H9 (cell line): ENCODE results near the gene TLK2. TPM values are rescaled to one million over a fixed set of nuclear protein-coding genes. Genes with fewer than 3 reads are reported as not detected.

Source experiments
- DNase-seq: peaks from one replicate; pipeline ENCODE4 v3.0.0-alpha.2; 2017
- H2AFZ ChIP-seq: one replicate; pipeline ENCODE4 v1.6.1; 2013; ENCODE audit warnings: mild to moderate bottlenecking, low read length, control low read depth, moderate library complexity
- H2AK5ac ChIP-seq: 2 replicates; pipeline ENCODE4 v1.6.1; 2013; ENCODE audit warnings: low read length, control low read depth, mixed read lengths; ENCODE audit not compliant: insufficient read length
- H2BK120ac ChIP-seq: one replicate; pipeline ENCODE4 v1.6.1; 2013; ENCODE audit warnings: low read depth, mild to moderate bottlenecking, low read length, control low read depth, inconsistent platforms; ENCODE audit not compliant: poor library complexity, severe bottlenecking
- H2BK12ac ChIP-seq: 2 replicates; pipeline ENCODE4 v1.6.1; 2013; ENCODE audit warnings: low read length, control low read depth, mixed read lengths, low read depth; ENCODE audit not compliant: insufficient read length
- H2BK15ac ChIP-seq: 2 replicates; pipeline ENCODE4 v1.6.1; 2013; ENCODE audit warnings: low read depth, low read length, control low read depth
- H2BK20ac ChIP-seq: one replicate; pipeline ENCODE4 v1.6.1; 2013; ENCODE audit warnings: low read depth, mild to moderate bottlenecking, low read length, control low read depth, inconsistent platforms; ENCODE audit not compliant: poor library complexity, severe bottlenecking
- H2BK5ac ChIP-seq: 2 replicates; pipeline ENCODE4 v1.6.1; 2013; ENCODE audit warnings: low read length, control low read depth, mixed read lengths; ENCODE audit not compliant: insufficient read length
- H3K14ac ChIP-seq: 2 replicates; pipeline ENCODE4 v1.6.1; 2013; ENCODE audit warnings: low read length, control low read depth; ENCODE audit not compliant: insufficient read depth
- H3K18ac ChIP-seq: 2 replicates; pipeline ENCODE4 v1.6.1; 2013; ENCODE audit warnings: low read depth, mild to moderate bottlenecking, mixed read lengths, low read length, control low read depth; ENCODE audit not compliant: insufficient read length
- H3K23ac ChIP-seq: 2 replicates; pipeline ENCODE4 v1.6.1; 2013; ENCODE audit warnings: low read length, control low read depth, mixed read lengths, low read depth; ENCODE audit not compliant: insufficient read length
- H3K23me2 ChIP-seq: 2 replicates; pipeline ENCODE4 v1.6.1; 2013; ENCODE audit warnings: low read depth, mild to moderate bottlenecking, mixed read lengths, low read length, control low read depth; ENCODE audit not compliant: insufficient read length, poor library complexity, severe bottlenecking
- H3K27ac ChIP-seq: 2 replicates; pipeline ENCODE4 v1.5.1; 2013; ENCODE audit warnings: low read length, control low read depth, mixed read lengths, low read depth; ENCODE audit not compliant: insufficient read length
- H3K27me3 ChIP-seq: 2 replicates; pipeline ENCODE4 v1.6.1; 2013; ENCODE audit warnings: low read length, control low read depth, inconsistent platforms; ENCODE audit not compliant: insufficient read depth
- H3K4ac ChIP-seq: 2 replicates; pipeline ENCODE4 v1.6.1; 2013; ENCODE audit warnings: low read depth, mild to moderate bottlenecking, control low read depth, inconsistent platforms, low read length, moderate library complexity
- H3K4me1 ChIP-seq: 2 replicates; pipeline ENCODE4 v1.6.1; 2013; ENCODE audit warnings: low read length, control low read depth, inconsistent platforms; ENCODE audit not compliant: insufficient read depth
- H3K4me2 ChIP-seq: 2 replicates; pipeline ENCODE4 v1.6.1; 2013; ENCODE audit warnings: low read length, control low read depth, mixed read lengths; ENCODE audit not compliant: insufficient read length, insufficient read depth
- H3K56ac ChIP-seq: 2 replicates; pipeline ENCODE4 v1.6.1; 2013; ENCODE audit warnings: low read depth, mild to moderate bottlenecking, mixed read lengths, low read length, control low read depth; ENCODE audit not compliant: insufficient read length
- H3K79me1 ChIP-seq: 2 replicates; pipeline ENCODE4 v1.6.1; 2013; ENCODE audit warnings: low read depth, mild to moderate bottlenecking, moderate library complexity, low read length, control low read depth, inconsistent platforms; ENCODE audit not compliant: insufficient read depth, poor library complexity, severe bottlenecking
- H3K79me2 ChIP-seq: 2 replicates; pipeline ENCODE4 v1.6.1; 2013; ENCODE audit warnings: low read length, control low read depth, inconsistent platforms; ENCODE audit not compliant: insufficient read depth
- H3K9ac ChIP-seq: 2 replicates; pipeline ENCODE4 v1.6.1; 2013; ENCODE audit warnings: low read length, control low read depth, mixed read lengths; ENCODE audit not compliant: insufficient read length; ENCODE audit errors: extremely low read depth
- H3K9me3 ChIP-seq: one replicate; pipeline ENCODE4 v1.6.1; 2013; ENCODE audit warnings: low read depth, low read length, inconsistent platforms; ENCODE audit not compliant: control insufficient read depth
- H3T11ph ChIP-seq: one replicate; pipeline ENCODE4 v1.6.1; 2013; ENCODE audit warnings: mild to moderate bottlenecking, low read length, control low read depth, inconsistent platforms
- H4K20me1 ChIP-seq: one replicate; pipeline ENCODE4 v1.6.1; 2013; ENCODE audit not compliant: control insufficient read depth, insufficient read length, insufficient read depth
- H4K5ac ChIP-seq: 2 replicates; pipeline ENCODE4 v1.6.1; 2013; ENCODE audit warnings: low read depth, mild to moderate bottlenecking, mixed read lengths, low read length, control low read depth; ENCODE audit not compliant: insufficient read length
- H4K8ac ChIP-seq: replicated peaks from 2 replicates; pipeline ENCODE4 v1.6.1; 2013; ENCODE audit warnings: low read length, control low read depth, mixed read lengths, low read depth; ENCODE audit not compliant: insufficient read length
- H4K91ac ChIP-seq: 2 replicates; pipeline ENCODE4 v1.6.1; 2013; ENCODE audit warnings: low read depth, mild to moderate bottlenecking, moderate library complexity, mixed read lengths, low read length, control low read depth; ENCODE audit not compliant: insufficient read length
- H3K27ac Mint-ChIP-seq, 3 experiments: 2 replicates in 2 of 3; 3 replicates in 1 of 3; pipeline ENCODE4 v1.8.0; 2020 to 2021; ENCODE audit warnings: mixed read lengths in 3 of 3, mild to moderate bottlenecking in 1 of 3, moderate library complexity in 1 of 3
- H3K27me3 Mint-ChIP-seq: 2 replicates; pipeline ENCODE4 v1.8.0; 2021; ENCODE audit warnings: low read depth, mild to moderate bottlenecking, moderate library complexity, mixed read lengths
- H3K36me3 Mint-ChIP-seq, 3 experiments: 2 replicates in 2 of 3; 3 replicates in 1 of 3; pipeline ENCODE4 v1.8.0; 2020 to 2021; ENCODE audit warnings: low read depth in 3 of 3, mixed read lengths in 3 of 3; ENCODE audit not compliant: insufficient read depth in 1 of 3
- H3K4me1 Mint-ChIP-seq, 2 experiments: 2 replicates each; pipeline ENCODE4 v1.8.0; 2020; ENCODE audit warnings: mixed read lengths in 2 of 2
- H3K4me3 Mint-ChIP-seq, 2 experiments: 2 replicates in 1 of 2; 3 replicates in 1 of 2; pipeline ENCODE4 v1.8.0; 2020 to 2021; ENCODE audit warnings: mild to moderate bottlenecking in 2 of 2, mixed read lengths in 2 of 2, moderate library complexity in 1 of 2
- H3K9me3 Mint-ChIP-seq, 2 experiments: 2 replicates in 1 of 2; 3 replicates in 1 of 2; pipeline ENCODE4 v1.8.0; 2020; ENCODE audit warnings: mild to moderate bottlenecking in 2 of 2, mixed read lengths in 2 of 2, moderate library complexity in 1 of 2
- WGBS: extraction: QIAGEN DNeasy Blood & Tissue Kit; methylation state at CpG from one replicate; pipeline ENCODE4 v1.1.7; 2013; ENCODE audit warnings: missing lambda C conversion rate, low lambda C conversion rate, mixed read lengths; ENCODE audit not compliant: insufficient read length; ENCODE audit errors: extremely low coverage; 5-methylcytosine and 5-hydroxymethylcytosine counted together
- total RNA-seq: library from RNA; stranded (reverse); gene quantifications from 2 replicates; pipeline ENCODE4 v1.2.1, GENCODE V29; 2021
- TF ChIP-seq, protein P1 (sequence below): fragments of 200-600 bp; sonication (generic); conservative IDR thresholded peaks from 3 replicates; pipeline ENCODE4 v1.8.0; 2021; ENCODE audit warnings: antibody characterized with exemption, mild to moderate bottlenecking

Gene TLK2
- total RNA-seq, 1 experiment from 2014 or later, result 63.7 TPM

DNA sequence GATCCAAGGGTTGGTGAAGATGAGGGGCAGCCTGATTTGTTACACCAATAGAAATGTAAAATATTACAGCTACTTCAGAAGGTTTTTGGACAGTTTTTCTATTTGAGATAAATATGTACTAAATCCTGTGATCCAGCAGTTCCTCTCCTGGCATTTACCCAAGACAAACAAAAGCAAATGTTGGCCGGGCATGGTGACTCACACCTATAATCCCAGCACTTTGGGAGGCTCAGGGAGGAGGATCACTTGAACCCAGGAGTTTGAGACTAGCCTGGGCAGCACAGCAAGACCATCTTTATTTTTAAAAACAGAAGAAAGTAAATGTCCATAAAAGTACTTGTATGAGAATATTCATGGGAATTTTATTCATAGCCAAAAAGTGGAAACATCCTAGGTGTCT, 84.0 kb downstream of the TLK2 start:
- Histone ChIP-seq H3K27ac (no peak overlapping the region), H3K23ac (no peak overlapping the region), H3K9me3 (no peaks in the 10 kb centered on the region), H3K14ac (no peak overlapping the region), H2AK5ac (no peak overlapping the region), H3K79me1 (no peaks in the 10 kb centered on the region), H3T11ph (no peak overlapping the region), H4K8ac (no peak overlapping the region), H2BK5ac (no peak overlapping the region), H3K9ac (no peak overlapping the region), H2BK20ac (no peak overlapping the region), H2BK12ac (no peak overlapping the region), H3K4me2 (no peak overlapping the region), H2BK15ac (no peak overlapping the region), H4K20me1 (no peaks in the 10 kb centered on the region), H4K91ac (no peak overlapping the region), H3K56ac (no peak overlapping the region), H4K5ac (no peak overlapping the region), H3K4me1 (no peaks in the 10 kb centered on the region), H2BK120ac (no peak overlapping the region), H3K27me3 (no peaks in the 10 kb centered on the region), H2AFZ (no peak overlapping the region), H3K79me2 (no peaks in the 10 kb centered on the region), H3K18ac (no peak overlapping the region), H3K4ac (no peak overlapping the region), H3K23me2 (no peaks in the 10 kb centered on the region)
- DNase-seq, result no peak
- H3K36me3 Mint-ChIP-seq, result peaks cover 24 to 65% (median 48%) of the 10 kb centered on the region in 3 experiments
- H3K9me3 Mint-ChIP-seq, result no peaks in the 10 kb centered on the region
- TF ChIP-seq, protein P1, sequence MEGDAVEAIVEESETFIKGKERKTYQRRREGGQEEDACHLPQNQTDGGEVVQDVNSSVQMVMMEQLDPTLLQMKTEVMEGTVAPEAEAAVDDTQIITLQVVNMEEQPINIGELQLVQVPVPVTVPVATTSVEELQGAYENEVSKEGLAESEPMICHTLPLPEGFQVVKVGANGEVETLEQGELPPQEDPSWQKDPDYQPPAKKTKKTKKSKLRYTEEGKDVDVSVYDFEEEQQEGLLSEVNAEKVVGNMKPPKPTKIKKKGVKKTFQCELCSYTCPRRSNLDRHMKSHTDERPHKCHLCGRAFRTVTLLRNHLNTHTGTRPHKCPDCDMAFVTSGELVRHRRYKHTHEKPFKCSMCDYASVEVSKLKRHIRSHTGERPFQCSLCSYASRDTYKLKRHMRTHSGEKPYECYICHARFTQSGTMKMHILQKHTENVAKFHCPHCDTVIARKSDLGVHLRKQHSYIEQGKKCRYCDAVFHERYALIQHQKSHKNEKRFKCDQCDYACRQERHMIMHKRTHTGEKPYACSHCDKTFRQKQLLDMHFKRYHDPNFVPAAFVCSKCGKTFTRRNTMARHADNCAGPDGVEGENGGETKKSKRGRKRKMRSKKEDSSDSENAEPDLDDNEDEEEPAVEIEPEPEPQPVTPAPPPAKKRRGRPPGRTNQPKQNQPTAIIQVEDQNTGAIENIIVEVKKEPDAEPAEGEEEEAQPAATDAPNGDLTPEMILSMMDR, result no peak
- no peak overlapping the region for H3K4me3 Mint-ChIP-seq
- WGBS, result no CpG with 5 or more reads among the region's 1 CpG
- no peaks in the 10 kb centered on the region for H3K27me3 Mint-ChIP-seq
- H3K27ac Mint-ChIP-seq, result no peak overlapping the region
- H3K4me1 Mint-ChIP-seq, result peaks cover 3 to 7% of the 10 kb centered on the region in 2 experiments; a peak in 1 of 4 replicates
